Endothelial cell of umbilical vein (primary cell): ENCODE data around the gene MIF4GD. TPM values are rescaled to one million over a fixed set of nuclear protein-coding genes. Genes with fewer than 3 reads are reported as not detected.

Experiments used
- BruUV-seq: library from RNA; stranded (reverse); fragments of 400-500 nt; replicated peaks from 2 replicates; lab custom pipeline; 2021; lab: Mats Ljungman, UMichigan
- CTCF ChIA-PET: fragments of 300-600, 350-600 bp; sonication (Branson Sonifier 250); formaldehyde crosslinking; loops from one replicate; lab custom pipeline; 2021; ENCODE audit warnings: antibody characterized with exemption, inconsistent platforms; lab: Charles Lee
- POLR2A ChIA-PET: fragments of 300-600, 350-600 bp; sonication (Branson Sonifier 250); formaldehyde crosslinking; loops from one replicate; lab custom pipeline; 2021; ENCODE audit warnings: antibody characterized with exemption, inconsistent platforms; lab: Charles Lee
- DNase-seq: peaks from one replicate; pipeline ENCODE4 v3.0.0-alpha.2; 2011; ENCODE audit warnings: low read depth, low spot score
- FAIRE-seq: peaks from 2 replicates; lab custom pipeline; 2011; peaks lifted over from hg19 to GRCh38; lab: Jason Lieb, UNC
- H2AFZ ChIP-seq: 2 replicates; pipeline ENCODE4 v1.6.0; 2012; ENCODE audit warnings: low read depth, low read length, control low read depth, inconsistent platforms
- H3K27ac ChIP-seq: 2 replicates; pipeline ENCODE4 v1.5.1; 2011; ENCODE audit warnings: low read depth, mild to moderate bottlenecking, control low read depth, low read length, moderate library complexity; ENCODE audit not compliant: insufficient read depth
- H3K27me3 ChIP-seq, 2 experiments: 2 replicates each; pipeline versions ENCODE4 v1.6.0 to v1.6.1; 2011; ENCODE audit warnings: low read length in 2 of 2, mixed read lengths in 1 of 2; ENCODE audit not compliant: control insufficient read depth in 2 of 2, insufficient read depth in 2 of 2
- H3K36me3 ChIP-seq, 2 experiments: 2 replicates in 1 of 2; 3 replicates in 1 of 2; pipeline ENCODE4 v1.5.1; 2011; ENCODE audit warnings: low read length in 2 of 2, mild to moderate bottlenecking in 1 of 2, moderate library complexity in 1 of 2; ENCODE audit not compliant: control insufficient read depth in 2 of 2, insufficient read depth in 2 of 2; ENCODE audit errors: extremely low read depth in 1 of 2
- H3K4me1 ChIP-seq: 3 replicates; pipeline ENCODE4 v1.5.1; 2011; ENCODE audit warnings: mild to moderate bottlenecking, low read length; ENCODE audit not compliant: control insufficient read depth, insufficient read depth; ENCODE audit errors: extremely low read depth
- H3K4me2 ChIP-seq: 2 replicates; pipeline ENCODE4 v1.6.1; 2011; ENCODE audit warnings: low read length, control low read depth, mixed read lengths; ENCODE audit not compliant: insufficient read depth
- H3K4me3 ChIP-seq, 3 experiments: fragments of 200-600 bp in 1 of 3; sonication (generic), shearing (Covaris generic) in 1 of 3; replicated peaks in 1 of 3; 2 replicates each; pipeline ENCODE4 v1.5.1; 2011 to 2016; ENCODE audit warnings: control low read depth in 3 of 3, low read length in 3 of 3, mild to moderate bottlenecking in 2 of 3, inconsistent platforms in 1 of 3, low read depth in 1 of 3, moderate library complexity in 1 of 3; ENCODE audit not compliant: insufficient read depth in 1 of 3
- H3K79me2 ChIP-seq: 2 replicates; pipeline ENCODE4 v1.6.0; 2012; ENCODE audit warnings: low read length, inconsistent platforms; ENCODE audit not compliant: control insufficient read depth, insufficient read depth
- H3K9ac ChIP-seq: replicated peaks from 2 replicates; pipeline ENCODE3; 2011; ENCODE audit warnings: low read length, control low read depth; ENCODE audit not compliant: insufficient read depth; ENCODE audit errors: extremely low read depth
- H3K9me1 ChIP-seq: replicated peaks from 3 replicates; pipeline ENCODE4 v1.6.0; 2011; ENCODE audit warnings: mild to moderate bottlenecking, low read length; ENCODE audit not compliant: control insufficient read depth, insufficient read depth; ENCODE audit errors: extremely low read depth
- H3K9me3 ChIP-seq: replicated peaks from 2 replicates; pipeline ENCODE4 v1.5.1; 2012; ENCODE audit warnings: low read length, inconsistent platforms; ENCODE audit not compliant: control insufficient read depth, insufficient read depth
- H4K20me1 ChIP-seq: replicated peaks from 2 replicates; pipeline ENCODE3; 2011; ENCODE audit warnings: mild to moderate bottlenecking, low read length; ENCODE audit not compliant: control insufficient read depth, insufficient read depth; ENCODE audit errors: extremely low read depth
- CTCF ChIP-seq, 2 donors: IDR thresholded peaks; 1 replicate in 1 of 2; 2 replicates in 1 of 2; pipeline ENCODE4 v1.5.1; 2011; ENCODE audit warnings: low read length in 2 of 2, mild to moderate bottlenecking in 2 of 2, moderate library complexity in 2 of 2, control low read depth in 1 of 2, inconsistent platforms in 1 of 2, low read depth in 1 of 2; ENCODE audit not compliant: insufficient read depth in 1 of 2; ENCODE audit errors: extremely low read depth in 1 of 2
- EZH2 ChIP-seq: IDR thresholded peaks from 2 replicates; pipeline ENCODE4 v1.6.1; 2012; ENCODE audit warnings: borderline replicate concordance, low read depth, mild to moderate bottlenecking, moderate library complexity, low read length, inconsistent platforms; ENCODE audit not compliant: severe bottlenecking
- FOS ChIP-seq: IDR thresholded peaks from 2 replicates; pipeline ENCODE4 v1.6.1; 2011; ENCODE audit warnings: mild to moderate bottlenecking, low read length, moderate library complexity, borderline replicate concordance; ENCODE audit not compliant: insufficient read depth
- GATA2 ChIP-seq: IDR thresholded peaks from 2 replicates; pipeline ENCODE4 v1.7.0; 2011; ENCODE audit warnings: low read depth, mild to moderate bottlenecking, moderate library complexity, mixed read lengths, low read length; ENCODE audit not compliant: insufficient read length, insufficient read depth
- JUN ChIP-seq: IDR thresholded peaks from 2 replicates; pipeline ENCODE4 v1.6.1; 2011; ENCODE audit warnings: borderline replicate concordance, low read depth; ENCODE audit not compliant: insufficient read length, insufficient read depth
- MAX ChIP-seq: IDR thresholded peaks from 2 replicates; pipeline ENCODE4 v1.6.1; 2011; ENCODE audit not compliant: insufficient read depth, insufficient read length
- MYC ChIP-seq: IDR thresholded peaks from one replicate; pipeline ENCODE4 v1.6.1; 2011; ENCODE audit warnings: mild to moderate bottlenecking, low read depth, low read length
- POLR2A ChIP-seq: IDR thresholded peaks from 2 replicates; pipeline ENCODE4 v1.6.1; 2012; ENCODE audit warnings: low read depth, mild to moderate bottlenecking, control low read depth, low read length
- POLR2AphosphoS5 ChIP-seq: IDR thresholded peaks from 2 replicates; pipeline ENCODE4 v1.6.1; 2012; ENCODE audit warnings: low read depth, mild to moderate bottlenecking, control low read depth, low read length, moderate library complexity; ENCODE audit not compliant: insufficient read depth
- dilution Hi-C: fragments of 300-500 bp; cut with MboI; formaldehyde crosslinking; loops from one replicate; pipeline ENCODE4 v1.15.0; 2019; ENCODE audit warnings: low sequenced_read_pairs; ENCODE audit not compliant: extremely low pct_ligation_motif_present
- intact Hi-C: fragments of 100-400 bp; cut with micrococcal nuclease; formaldehyde crosslinking; loops from one replicate; pipeline ENCODE4 v1.10.0; 2022
- polyA plus RNA-seq, 4 experiments: library from polyadenylated mRNA; depleted of rRNA in 3 of 4; stranded (reverse) in 3 of 4; unstranded in 1 of 4; fragments of >200 nt; gene quantifications; 2 replicates each; pipeline versions ENCODE4 v1.2.1 to v1.2.3, GENCODE V29; 2011 to 2012; ENCODE audit warnings: missing spikeins in 1 of 4
- total RNA-seq: library from RNA; stranded (reverse); gene quantifications from 2 replicates; pipeline ENCODE4 v1.2.3, GENCODE V29; 2021

The MIF4GD gene
- total and polyA plus RNA-seq, 2 donors (not counting 3 experiments of a cell fraction or from before 2014, with no cell fraction given): 12.4 to 35.7 TPM

GRCh38 chr17:75241502-75241901, 29.5 kb downstream of the MIF4GD start:
- ChIA-PET POLR2A (interaction anchor here (0.5 kb wide), 1 partner anchor 169 kb away, joined by 3 read pairs; no protein-coding TSS in a partner anchor), CTCF (interaction anchor here (0.9 to 7.6 kb wide), 6 partner anchors 8 to 171 kb away, joined by 3 to 91 read pairs (median 4); partner anchors contain the start of gene MIF4GD)
- FAIRE-seq: no peak
- Histone ChIP-seq H3K79me2 (no peaks in the 10 kb centered on the region), H4K20me1 (no peaks in the 10 kb centered on the region), H3K27ac (no peak overlapping the region), H3K9ac (no peak overlapping the region), H3K27me3 (no peaks in the 10 kb centered on the region), H3K9me1 (no peaks in the 10 kb centered on the region), H3K4me2 (no peak overlapping the region), H2AFZ (no peak overlapping the region), H3K9me3 (no peaks in the 10 kb centered on the region), H3K4me3 (no peak overlapping the region), H3K36me3 (peaks cover 5 to 68% of the 10 kb centered on the region in 2 experiments), H3K4me1 (no peaks in the 10 kb centered on the region)
- DNase-seq: no peak
- intact Hi-C loops (loop anchor here (2.0 kb wide), 1 partner anchor 163 kb away; the partner anchor contains the start of gene GRB2), dilution Hi-C loops (no loop called here)
- no TSS peak for BruUV-seq
- TF ChIP-seq MAX (no peak), MYC (no peak), CTCF (IDR thresholded peaks at IDR 0.05; ENCODE audit: extremely low read depth in 1 of 2, insufficient read depth in 1 of 2, low read depth in 1 of 2, low read length in 2 of 2) (no peak), POLR2A (no peak), JUN (no peak), EZH2 (no peak), GATA2 (no peak), FOS (no peak), POLR2AphosphoS5 (no peak)
